ENCODE results near the gene GPR37.

GPR37 gene

DNA sequence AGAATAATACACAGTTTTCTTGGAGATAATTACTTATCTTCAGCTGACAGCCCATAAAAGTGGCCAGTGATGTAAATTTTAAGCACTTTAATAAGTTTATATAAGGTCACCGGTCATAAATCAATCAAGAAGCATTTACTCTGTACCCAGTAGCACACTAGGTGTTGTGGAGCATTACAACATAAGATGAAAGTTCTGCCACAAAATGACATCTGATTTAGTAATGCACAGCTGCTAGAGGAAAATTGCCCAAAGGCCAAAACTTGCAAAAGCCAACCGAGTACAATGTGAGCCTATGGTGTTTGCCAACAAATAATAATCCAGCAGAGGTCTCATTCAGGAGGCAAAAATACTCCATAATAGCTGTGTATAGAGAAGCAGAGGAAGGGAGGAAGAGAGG lies 63.6 kb downstream of the GPR37 start:
- peak; percentile 77 for DNase-seq (ENCODE audit: low read depth)
- TF ChIP-seq, protein P1, sequence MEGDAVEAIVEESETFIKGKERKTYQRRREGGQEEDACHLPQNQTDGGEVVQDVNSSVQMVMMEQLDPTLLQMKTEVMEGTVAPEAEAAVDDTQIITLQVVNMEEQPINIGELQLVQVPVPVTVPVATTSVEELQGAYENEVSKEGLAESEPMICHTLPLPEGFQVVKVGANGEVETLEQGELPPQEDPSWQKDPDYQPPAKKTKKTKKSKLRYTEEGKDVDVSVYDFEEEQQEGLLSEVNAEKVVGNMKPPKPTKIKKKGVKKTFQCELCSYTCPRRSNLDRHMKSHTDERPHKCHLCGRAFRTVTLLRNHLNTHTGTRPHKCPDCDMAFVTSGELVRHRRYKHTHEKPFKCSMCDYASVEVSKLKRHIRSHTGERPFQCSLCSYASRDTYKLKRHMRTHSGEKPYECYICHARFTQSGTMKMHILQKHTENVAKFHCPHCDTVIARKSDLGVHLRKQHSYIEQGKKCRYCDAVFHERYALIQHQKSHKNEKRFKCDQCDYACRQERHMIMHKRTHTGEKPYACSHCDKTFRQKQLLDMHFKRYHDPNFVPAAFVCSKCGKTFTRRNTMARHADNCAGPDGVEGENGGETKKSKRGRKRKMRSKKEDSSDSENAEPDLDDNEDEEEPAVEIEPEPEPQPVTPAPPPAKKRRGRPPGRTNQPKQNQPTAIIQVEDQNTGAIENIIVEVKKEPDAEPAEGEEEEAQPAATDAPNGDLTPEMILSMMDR (IDR thresholded peaks at IDR 0.05; ENCODE audit: insufficient read depth, low read depth, low read length, missing control alignments), result no peak
- H3K4me3 ChIP-seq (ENCODE audit: low read length), result no peak overlapping the region

GRCh38 chr7:124700655-124701054 lies 64.9 kb downstream of the GPR37 start:
- peak; percentile 82 for DNase-seq (ENCODE audit: low read depth)
- TF ChIP-seq, protein P1 (IDR thresholded peaks at IDR 0.05; ENCODE audit: insufficient read depth, low read depth, low read length, missing control alignments), result no peak
- H3K4me3 ChIP-seq (ENCODE audit: low read length), result no peak overlapping the region

DNA sequence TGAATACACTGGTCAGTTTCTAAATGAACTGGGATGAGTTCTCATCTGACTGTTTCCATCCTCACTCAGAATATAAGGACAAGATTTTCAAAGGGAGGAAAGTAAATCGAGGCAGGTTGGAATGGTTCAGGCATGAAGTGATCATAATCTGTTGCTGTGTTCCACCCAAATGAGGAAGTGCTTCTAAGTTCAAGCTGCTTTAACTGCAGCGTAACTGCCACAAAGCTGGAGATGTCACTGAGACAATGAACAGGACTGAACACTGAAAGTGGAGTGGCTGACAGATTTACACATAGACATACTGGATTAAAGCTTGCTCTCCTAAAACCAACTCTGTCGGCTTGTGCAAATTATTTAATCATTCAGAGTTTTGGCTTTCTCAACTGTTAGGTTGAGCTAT lies 66.6 kb downstream of the GPR37 start:
- H3K4me3 ChIP-seq (ENCODE audit: low read length), result no peak overlapping the region
- TF ChIP-seq, protein P1 (IDR thresholded peaks at IDR 0.05; ENCODE audit: insufficient read depth, low read depth, low read length, missing control alignments), result no peak
- DNase-seq (ENCODE audit: low read depth), result no peak

DNA sequence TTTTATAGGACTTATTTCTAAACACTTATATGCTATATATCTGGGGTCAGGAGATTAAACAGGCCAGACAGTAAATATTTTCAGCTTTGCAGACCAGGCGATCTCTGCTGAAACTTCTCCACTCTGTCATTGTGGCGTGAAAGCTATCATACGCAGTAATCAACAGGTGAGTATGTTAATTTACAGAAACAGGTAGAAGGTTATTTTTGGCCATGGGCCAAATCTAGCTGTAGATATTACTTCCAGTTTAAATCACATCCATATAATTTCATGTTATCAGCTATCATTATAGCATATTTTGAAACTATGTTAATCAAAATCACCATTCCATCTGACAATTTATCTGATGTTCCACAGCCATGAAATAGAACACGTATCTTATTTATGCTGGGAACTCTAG lies 67.8 kb downstream of the GPR37 start:
- TF ChIP-seq, protein P1 (IDR thresholded peaks at IDR 0.05; ENCODE audit: insufficient read depth, low read depth, low read length, missing control alignments), result no peak
- no peak for DNase-seq (ENCODE audit: low read depth)

More for the DNA sequence above, 67.8 kb downstream of the GPR37 start:
- no peak overlapping the region for H3K4me3 ChIP-seq (ENCODE audit: low read length)
